Endothelial cell of hepatic sinusoid (primary cell): ENCODE results near the gene GAMT.

Experiments
- in situ Hi-C: cut with HindIII; loops from 2 replicates; pipeline ENCODE4 v1.10.0; 2017; ENCODE audit warnings: low sequenced_read_pairs

The GAMT gene

DNA sequence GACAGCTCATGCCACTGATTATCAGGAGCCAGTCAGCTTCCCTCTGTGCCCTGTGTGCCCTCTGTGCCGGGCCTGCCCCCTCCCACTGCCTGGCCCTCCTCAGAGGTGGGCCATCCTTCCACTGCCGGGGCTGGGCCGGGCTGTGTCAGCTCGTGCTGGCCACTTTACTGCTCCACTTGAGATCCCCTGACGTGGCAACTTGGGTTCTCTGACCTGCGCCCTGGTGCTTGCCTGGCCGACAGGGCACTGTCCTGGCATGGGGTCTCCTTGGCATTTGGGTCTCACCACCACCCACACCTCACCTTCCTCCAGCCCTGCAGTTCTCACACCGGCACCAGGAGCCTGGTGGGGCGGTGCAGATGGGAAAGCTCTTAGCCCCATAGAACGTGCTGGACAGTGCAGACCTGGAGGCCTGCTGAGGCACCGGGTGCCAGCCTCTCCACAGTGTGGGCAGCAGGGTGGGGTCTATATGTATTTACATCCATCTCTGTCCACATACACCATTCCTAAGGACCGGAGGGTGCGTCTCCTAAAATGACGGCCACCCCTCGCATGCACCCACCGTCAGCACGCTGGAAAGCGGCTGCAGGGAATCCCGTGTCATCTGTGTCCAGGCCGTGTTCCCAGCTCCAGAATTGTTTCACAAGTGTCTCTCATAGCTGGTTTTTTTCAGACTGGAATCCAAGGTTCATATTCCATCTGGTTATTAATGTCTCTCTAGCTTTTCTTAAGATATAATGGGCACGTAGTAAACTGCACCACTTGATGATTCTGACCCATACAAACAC, 17.8 kb upstream of the GAMT start:
- in situ Hi-C loops, result loop anchor here (10.0 kb wide), 2 partner anchors 56 to 106 kb away; partner anchors contain the start of genes C19orf25 and PLK5

DNA sequence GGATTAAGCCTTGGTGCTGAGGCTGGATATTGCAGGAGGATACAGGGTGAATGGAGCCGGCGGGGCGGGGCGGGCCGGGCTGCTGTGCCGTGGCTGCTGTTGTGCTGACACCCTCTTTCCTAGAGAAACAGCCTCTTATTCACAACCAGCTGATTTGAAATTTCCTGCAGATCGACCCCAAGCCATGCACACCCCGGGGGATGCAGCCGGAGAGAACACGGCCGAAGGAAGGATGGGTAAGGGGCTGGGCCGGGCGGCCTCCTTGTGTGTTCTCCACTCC, 17.1 kb upstream of the GAMT start:
- in situ Hi-C loops, result loop anchor here (10.0 kb wide), 2 partner anchors 56 to 106 kb away; partner anchors contain the start of genes C19orf25 and PLK5

DNA sequence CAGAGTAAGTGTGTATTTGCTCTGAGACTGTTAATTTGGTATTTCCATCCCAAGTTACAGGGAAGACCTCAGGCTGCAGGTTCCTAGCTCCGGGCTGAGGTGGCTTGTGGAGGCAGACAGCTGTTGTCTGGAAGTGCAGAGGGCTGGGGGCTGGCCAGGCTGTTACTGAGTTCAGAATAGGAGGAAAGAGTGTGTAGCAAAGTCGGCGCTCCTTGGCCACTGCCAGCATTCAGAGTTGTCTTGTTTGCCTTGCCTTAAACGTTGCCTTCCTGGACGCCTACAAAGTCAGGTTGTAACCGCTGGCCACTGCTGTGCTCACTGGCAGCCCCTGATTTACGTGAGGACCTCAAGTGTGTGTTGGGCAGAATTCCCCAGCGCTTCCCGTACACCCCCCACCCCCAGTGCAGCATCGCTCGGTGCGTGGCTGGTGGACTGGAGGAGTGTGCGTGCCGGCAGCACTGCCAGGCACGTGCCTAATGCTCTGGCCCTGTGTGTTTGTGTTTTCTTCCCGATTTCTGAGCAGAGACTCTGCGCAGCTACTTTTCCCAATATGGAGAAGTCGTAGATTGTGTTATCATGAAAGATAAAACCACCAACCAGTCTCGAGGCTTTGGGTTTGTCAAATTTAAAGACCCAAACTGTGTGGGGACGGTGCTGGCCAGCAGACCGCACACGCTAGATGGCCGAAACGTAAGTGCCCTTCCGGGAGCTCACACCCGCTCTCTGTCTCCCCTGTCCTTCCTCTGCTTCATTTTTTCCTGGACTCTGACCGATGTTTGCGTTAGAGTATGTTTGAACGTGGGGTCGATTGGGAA, 16.5 kb upstream of the GAMT start:
- in situ Hi-C loops, result loop anchor here (10.0 kb wide), 2 partner anchors 57 to 107 kb away; partner anchors contain the start of genes C19orf25 and PLK5

DNA sequence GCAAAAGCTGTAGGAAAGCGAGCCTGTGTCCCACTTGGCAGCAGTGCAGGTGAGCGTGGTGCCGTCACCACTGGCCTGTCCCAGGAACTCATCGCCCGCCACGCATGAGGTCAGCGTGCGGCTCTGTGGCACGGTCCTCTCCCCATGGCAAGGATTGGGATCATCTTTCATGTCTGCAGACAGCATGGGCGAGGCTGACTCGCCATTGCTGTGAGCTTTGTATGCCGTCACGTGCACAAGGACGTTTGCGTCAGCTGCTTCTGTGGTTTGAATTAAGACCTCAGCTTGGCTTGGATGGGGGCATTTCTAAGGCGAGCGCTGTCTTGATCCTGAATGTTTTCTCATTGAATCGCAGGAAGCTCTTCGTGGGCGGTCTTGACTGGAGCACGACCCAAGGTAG, 15.8 kb upstream of the GAMT start:
- in situ Hi-C loops, result loop anchor here (10.0 kb wide), 2 partner anchors 58 to 108 kb away; partner anchors contain the start of genes C19orf25 and PLK5

DNA sequence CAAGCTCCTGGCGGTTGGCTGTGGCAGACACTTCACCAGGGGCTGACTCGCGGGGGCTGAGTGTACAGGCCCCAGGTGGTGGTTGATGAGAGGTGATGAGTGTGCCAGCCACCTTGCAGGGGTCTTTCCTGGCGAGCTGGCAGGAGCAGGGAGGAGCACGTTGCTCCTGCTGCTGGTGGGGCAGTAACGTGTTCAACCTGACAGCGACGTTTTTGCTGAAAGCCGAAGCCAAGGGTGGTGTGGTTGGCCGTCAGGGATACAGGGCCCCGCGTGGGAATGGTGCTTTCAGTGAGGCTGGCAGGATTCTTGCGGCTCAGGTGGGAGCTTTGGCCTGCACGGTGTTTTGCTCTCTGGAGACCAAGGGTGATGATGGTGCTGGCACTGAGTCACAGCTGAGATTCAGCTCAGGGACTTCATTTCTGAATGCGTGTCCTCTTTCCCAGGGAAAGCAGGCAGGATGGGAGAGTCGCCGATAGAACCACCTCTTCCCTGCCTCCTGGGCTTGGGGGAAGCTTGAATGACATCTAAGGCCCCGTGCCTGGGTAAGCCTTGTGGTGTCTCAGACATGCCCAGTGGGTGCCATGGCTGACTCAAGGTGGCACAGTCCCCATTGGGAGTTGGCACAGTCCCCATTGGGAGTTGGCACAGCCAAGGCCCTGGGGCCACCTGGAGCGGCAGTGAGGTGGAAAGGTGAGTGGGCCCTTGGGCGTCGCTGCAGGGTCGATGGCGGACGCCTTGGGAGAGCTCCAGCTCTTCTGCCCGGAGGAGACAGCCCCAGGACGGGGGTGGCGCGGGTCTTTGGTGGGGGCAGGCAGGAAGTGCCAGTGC, 14.9 kb upstream of the GAMT start:
- in situ Hi-C loops, result loop anchor here (10.0 kb wide), 2 partner anchors 59 to 109 kb away; partner anchors contain the start of genes C19orf25 and PLK5

DNA sequence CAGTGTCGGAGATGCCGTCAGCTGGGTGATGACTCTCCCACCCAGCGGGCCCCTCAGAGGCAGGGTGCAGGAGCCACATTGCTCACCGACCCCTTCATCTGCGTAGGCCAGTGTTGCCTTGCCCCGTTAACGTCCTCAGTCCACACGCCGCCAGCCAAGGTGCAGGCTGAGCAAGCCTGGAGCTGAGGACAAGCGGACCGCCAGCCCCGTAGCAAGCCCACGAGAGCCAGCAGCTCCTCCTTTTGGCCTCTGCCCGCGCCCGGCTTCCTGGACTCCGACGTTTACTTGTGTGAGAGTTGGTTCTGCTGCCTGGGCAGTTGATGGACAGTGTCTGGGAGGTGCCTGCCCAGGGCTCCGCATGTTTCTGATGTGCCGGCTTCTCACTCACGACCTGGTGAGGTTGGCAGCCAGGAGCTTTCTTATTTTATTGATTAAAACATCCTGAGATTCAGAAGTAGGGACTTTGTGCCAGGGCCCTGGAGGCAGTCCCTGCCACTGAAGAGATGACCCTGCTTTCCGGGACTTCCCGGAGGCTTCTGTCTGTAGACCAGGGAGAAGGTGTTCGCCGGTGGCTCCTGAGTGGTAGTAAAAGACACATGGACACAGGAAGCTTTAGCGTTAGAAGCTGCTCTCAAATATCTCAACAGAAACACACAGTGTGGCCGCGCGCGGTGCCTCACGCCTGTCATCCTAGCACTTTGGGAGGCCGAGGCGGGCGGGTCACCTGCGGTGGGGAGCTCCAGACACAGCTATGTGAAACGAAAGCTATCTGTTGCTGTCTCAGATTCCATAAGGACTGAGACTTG, 11.9 kb upstream of the GAMT start:
- in situ Hi-C loops, result loop anchor here (5.0 to 10.0 kb wide), 4 partner anchors 41 to 131 kb away; partner anchors contain the start of genes C19orf25 and PLK5

DNA sequence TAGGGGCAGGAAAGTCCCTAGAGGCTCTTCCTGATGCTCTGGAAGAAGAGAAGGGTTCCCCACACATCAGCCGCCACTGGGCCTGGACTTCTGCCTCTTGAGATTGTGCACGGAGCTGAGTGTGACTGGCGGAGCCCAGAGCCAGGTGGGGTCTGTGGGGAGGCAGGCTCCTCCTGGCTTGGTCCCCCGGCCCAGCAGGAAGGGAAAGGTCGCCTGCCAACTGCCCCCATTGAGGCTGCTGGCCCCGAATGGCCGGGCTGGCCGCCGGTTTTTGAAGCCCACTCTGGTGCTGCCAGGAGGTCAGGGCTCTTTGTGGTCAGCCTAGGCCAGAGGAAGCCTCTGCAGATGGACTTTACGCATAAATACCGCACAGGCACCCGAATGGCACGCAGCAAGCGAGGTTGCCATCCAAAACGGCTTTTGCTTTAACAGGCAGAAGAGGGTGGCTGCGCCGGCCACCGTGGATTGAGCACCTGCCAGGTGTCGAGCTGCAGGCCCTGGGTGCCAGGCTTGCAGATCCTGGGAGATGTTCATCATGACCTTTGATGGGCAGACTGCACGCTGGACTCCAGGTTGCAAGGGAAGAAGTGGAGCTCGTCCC, 11.1 kb upstream of the GAMT start:
- in situ Hi-C loops, result loop anchor here (5.0 to 10.0 kb wide), 4 partner anchors 40 to 130 kb away; partner anchors contain the start of genes C19orf25 and PLK5

DNA sequence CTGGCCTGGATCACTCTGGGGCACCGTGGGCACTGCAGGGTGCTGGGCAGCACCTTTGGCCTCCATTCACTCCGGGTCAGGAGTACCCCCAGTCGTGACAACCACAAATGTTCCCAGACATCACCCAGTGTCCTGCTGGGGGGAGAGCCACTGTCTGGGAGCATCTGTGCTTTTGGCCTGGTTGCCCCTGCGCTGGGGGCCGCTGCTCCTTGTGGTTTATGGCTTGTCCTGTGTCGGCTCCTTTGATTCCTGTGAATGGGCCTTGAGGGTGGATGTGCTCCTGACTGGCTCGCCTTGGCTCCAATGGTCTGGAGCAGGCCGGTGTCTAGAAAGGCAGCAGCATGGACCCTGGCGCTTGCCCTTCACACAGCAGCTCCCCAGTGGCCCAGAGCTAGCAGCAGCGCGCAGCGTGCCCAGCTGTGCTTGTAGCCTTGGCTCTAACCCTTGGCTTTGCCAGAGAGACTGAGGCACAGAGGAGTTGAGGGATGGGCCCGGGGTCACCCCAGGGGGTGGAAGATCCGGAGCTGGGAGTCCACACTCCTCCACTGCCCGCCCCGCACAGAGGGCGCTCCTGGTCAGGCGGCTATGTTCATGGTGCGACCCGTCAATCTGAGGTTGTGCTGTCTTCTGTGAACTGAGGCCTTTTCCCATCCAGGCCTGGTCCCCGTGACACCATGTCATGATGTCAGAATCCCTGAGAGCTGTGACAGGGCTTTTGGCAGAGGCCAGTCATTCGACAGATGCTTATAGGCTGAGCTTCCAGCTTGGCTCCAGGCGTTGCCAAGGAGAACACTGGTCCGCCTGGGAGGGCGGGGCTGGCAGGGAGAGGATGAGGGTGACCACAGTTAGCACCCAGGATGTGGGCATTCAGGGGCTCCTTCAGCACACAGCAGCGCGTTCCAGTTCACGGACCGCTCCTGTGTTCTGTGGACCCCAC, 10.2 kb upstream of the GAMT start:
- in situ Hi-C loops, result loop anchor here (5.0 to 10.0 kb wide), 4 partner anchors 39 to 129 kb away; partner anchors contain the start of genes C19orf25 and PLK5

DNA sequence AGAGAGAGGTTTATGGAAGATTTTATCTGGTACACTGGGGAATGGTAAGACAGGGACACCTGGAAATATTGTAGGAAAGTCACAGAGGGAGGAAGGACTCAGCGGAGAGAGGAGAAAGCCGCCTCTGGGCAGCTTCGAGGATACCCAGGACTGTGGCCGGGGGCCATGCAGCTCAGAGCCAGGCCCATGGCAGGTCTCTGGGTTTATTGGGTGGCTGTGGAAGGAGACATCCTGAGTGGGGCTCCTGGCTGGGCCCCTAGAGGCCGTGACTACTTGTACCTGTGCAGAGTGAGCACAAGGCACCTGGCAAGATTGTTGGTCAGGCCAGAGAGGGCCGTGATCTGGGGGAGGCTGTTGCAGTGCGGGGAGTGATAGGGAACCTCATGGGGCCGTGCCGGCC, 9.4 kb upstream of the GAMT start:
- in situ Hi-C loops, result loop anchor here (5.0 to 10.0 kb wide), 4 partner anchors 38 to 128 kb away; partner anchors contain the start of genes C19orf25 and PLK5

DNA sequence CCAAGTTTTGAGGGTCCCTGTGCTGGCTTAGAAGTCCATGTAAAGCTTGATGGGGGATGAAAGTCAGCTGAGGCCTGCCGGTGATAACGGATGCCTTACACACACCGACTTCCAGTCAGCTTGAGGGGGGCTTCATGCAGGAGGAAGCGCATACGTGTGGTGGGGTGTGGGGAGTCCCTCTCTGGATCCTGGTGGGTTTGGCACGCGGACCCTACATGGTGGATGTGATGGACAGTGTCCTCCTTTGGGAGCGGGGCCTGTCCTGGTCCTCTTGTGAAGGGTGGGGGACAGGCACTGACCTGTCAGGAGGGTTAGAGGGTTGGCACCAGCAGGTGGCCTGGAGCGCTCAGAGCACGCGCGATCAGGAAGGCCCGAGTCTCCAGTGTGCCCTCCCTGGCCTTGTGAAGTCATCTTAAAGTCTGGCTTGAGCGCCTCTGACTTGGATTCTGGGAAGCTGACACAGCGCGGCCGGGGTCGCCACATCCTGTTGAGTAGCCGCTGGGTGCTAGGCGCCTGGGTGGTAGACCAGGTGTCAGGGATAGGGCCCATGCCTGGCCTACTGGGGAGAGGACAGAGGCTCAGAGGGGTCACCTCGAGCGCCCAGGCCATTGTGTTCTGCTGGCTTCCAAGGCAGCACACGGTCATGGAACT, 8.9 kb upstream of the GAMT start:
- in situ Hi-C loops, result loop anchor here (5.0 to 10.0 kb wide), 4 partner anchors 38 to 128 kb away; partner anchors contain the start of genes C19orf25 and PLK5

DNA sequence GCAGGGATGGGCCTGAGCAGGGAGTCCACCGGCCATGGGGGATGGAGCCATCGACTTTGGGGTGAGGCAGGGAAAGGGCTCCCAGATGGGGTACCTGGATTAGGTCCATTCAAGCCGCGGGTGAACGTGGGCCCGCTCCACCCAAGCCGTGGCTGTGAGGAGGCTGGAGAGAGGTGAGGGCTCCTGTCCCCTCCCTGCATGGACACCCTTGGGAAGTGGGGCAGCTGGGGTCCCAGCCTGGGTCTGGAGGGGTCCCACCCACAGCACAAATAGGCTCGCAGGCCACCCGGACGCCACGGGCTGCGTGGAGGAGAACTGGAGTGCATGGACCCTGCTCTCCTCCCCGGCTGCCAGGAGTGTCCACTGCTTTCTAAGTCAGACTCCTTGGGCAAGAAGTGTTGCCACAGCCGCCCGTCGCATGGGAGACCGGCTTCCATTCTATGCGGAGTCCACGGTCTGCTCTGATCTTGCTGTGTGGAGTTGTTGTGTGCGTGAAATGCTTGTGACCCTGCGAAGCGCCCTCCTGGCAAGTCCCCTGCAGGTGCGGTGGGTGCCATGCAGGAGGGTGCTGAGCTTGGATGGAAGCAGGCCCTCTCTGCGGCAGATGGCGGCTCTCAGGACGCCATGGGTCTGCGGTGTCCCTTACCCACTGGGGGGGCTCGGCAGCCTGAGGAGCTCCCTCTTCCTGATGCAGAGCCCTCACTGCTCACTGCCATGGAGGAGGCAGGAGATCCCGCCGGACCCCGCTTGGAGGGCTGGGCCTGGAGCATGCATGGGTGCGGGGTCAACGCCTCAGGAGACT, 8.1 kb upstream of the GAMT start:
- in situ Hi-C loops, result loop anchor here (5.0 to 10.0 kb wide), 4 partner anchors 37 to 127 kb away; partner anchors contain the start of genes C19orf25 and PLK5

DNA sequence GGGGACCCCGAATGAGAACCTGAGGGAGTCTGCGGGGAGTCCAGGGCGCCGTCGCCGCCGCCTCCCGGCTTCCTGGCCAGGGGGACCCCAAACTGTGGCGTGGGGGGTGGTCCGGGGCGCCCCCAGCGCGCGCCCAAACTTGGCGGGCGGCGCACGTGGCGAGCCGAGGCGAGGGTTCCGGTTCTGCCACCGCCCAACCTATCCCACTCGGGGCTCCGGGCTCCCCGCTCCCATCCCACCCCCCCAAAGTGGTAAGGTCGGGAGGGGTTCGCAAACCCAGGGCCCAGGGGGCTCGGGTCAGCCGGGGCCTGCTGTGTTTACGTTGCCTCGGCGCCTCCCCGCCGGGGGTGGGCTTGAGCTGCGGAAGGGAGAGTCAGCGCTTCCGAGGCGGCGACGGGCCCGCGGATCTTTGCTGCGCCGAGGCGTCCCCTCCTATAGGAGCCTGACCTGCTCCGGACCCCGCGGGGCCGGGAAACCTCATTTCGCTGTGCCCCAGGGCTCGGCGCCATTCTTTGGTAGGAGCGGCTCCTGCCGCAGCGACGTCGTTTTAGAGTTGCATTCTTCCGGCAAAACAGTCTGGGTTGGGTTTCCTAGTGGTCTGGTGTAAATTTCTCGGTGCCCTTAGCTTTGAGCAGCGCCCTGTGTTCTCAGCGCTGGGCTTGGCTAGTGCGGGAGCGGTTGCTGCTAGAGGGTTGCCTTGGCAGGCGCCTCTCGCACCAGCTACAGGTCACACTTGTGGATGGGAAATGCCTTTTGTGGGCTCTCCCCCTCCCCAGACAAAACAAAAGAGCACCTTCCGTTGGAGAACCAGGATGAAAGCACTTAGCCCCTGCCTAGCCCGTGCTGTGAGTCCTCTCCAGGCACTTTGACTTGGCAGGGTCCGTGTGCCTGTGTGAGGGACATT, 7.2 kb upstream of the GAMT start:
- in situ Hi-C loops, result no loop called here

DNA sequence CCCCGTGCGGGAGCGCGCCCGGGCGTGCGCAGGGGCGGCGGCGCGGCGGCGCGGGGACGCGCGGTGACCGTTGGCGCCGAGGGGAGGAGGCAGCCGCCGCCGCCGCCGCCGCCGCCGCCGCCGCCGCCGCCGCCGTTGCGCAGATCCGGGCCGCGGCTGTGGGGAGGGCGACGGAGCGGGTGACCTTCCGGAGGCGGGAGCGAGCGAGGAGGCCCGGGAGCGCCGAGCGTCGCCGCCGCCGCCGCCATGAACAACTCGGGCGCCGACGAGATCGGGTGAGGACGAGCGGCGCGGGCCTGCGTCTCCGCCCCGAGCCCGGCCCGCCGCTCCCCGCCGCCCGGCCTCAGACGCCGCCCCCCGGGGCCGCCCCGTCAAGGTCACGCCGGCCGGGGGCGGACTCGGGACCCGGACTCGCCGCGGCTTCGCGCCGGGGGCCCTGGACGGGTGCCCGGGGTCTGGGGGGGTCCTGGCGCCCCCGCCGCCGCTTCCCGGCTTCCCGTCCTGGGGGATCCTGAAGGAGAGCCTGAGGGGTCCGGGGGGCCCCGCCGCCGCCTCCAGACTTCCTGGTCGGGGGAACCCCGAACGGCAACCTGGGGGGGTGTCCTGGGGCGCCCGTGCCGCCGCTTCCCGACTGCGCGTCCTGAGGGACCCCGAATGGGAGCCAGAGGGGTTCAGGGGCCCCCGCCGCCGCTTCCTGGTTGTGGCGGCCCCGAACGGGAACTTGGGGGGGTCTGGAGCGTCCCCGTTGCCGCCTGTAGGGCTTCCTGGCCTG, 6.4 kb upstream of the GAMT start, which contains the start of gene DAZAP1:
DAZAP1 (plus strand) TSS at position 59 of the 772 bp plus-strand sequence; CDS start at position 247, 188 bp downstream.
- in situ Hi-C loops, result no loop called here

DNA sequence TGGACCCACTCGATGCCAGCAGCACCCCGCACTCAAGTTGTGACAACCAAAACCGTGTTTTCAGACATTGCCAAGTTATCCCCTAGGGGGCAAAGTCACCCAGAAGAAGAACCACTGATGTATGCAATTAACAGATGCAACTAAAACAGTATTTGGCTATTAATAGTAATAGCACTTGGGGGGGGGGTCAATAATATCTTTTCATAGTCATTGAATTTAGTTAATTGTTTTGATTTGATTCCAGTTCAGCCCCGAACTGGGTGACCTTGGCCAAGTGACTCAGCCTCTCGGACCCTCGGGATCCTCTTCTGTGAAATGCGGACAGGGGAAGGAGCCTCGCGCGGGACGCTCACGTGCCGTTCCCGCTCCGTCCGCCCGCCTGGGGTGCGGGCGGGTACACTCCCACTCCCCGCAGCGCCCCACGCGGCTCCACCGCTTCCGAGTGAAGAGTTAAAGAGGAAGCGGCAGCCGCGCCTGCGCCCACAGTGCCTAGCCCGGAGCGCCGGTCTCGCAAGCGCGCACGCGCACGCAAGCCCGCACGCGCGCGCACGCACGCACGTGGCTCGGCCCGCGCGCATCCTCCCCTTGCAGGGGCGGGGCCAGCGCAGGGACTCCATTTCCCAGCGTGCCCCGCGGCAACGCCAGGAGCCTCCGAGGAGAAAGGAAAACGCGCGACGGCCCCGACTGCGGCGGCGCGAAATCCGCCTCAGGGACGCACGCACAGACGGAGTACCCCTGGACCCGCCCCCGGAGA, 5.6 kb upstream of the GAMT start:
- in situ Hi-C loops, result no loop called here
